Measurements from ENCODE around the gene MYBBP1A.

MYBBP1A gene

DNA sequence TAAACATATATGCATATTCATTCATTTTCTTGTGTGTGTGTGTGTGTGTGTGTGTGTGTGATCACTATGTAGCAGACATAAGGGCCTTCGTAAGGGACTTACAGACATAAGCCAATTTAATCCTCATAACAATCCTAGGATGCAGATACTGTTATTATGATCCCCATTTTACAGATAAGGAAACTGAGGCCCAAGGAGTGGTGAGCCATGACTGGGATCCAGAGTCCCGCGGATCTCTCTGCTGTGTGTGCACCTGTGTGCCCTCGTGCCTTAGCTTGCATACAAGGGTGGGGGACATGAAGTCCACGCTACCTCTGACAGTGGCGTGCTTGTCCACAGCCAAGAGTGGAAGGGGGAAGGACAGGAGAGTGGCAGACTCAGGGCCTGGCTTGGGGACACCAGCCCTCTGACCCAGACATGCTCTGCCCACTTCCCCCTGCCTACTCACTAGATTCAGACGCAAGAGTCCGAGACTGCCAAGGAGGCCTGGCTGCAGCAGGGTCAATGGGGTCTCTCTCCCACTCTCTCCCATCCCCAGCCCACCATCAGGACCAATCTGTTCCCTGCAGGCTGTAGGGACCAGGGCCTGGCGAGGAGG lies 19.4 kb upstream of the MYBBP1A start:
- no peak overlapping the region for H3K27ac ChIP-seq (replicated peaks)
- DNase-seq (ENCODE audit: low read depth in 1 of 2, low spot score in 1 of 2): no peak
- H3K4me3 ChIP-seq (replicated peaks; ENCODE audit: insufficient read depth, low read length): no peak overlapping the region
- TF ChIP-seq POLR2AphosphoS5 (IDR thresholded peaks at IDR 0.05; ENCODE audit: low read depth) (no peak), SPI1 (IDR thresholded peaks at IDR 0.05; ENCODE audit: borderline replicate concordance, low read depth) (no peak), GABPA (IDR thresholded peaks at IDR 0.05; ENCODE audit: low read depth) (no peak)
- TF ChIP-seq, protein P1, sequence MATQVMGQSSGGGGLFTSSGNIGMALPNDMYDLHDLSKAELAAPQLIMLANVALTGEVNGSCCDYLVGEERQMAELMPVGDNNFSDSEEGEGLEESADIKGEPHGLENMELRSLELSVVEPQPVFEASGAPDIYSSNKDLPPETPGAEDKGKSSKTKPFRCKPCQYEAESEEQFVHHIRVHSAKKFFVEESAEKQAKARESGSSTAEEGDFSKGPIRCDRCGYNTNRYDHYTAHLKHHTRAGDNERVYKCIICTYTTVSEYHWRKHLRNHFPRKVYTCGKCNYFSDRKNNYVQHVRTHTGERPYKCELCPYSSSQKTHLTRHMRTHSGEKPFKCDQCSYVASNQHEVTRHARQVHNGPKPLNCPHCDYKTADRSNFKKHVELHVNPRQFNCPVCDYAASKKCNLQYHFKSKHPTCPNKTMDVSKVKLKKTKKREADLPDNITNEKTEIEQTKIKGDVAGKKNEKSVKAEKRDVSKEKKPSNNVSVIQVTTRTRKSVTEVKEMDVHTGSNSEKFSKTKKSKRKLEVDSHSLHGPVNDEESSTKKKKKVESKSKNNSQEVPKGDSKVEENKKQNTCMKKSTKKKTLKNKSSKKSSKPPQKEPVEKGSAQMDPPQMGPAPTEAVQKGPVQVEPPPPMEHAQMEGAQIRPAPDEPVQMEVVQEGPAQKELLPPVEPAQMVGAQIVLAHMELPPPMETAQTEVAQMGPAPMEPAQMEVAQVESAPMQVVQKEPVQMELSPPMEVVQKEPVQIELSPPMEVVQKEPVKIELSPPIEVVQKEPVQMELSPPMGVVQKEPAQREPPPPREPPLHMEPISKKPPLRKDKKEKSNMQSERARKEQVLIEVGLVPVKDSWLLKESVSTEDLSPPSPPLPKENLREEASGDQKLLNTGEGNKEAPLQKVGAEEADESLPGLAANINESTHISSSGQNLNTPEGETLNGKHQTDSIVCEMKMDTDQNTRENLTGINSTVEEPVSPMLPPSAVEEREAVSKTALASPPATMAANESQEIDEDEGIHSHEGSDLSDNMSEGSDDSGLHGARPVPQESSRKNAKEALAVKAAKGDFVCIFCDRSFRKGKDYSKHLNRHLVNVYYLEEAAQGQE (IDR thresholded peaks at IDR 0.05; ENCODE audit: insufficient replicate concordance, low read depth): no peak
- TF ChIP-seq, protein P2, sequence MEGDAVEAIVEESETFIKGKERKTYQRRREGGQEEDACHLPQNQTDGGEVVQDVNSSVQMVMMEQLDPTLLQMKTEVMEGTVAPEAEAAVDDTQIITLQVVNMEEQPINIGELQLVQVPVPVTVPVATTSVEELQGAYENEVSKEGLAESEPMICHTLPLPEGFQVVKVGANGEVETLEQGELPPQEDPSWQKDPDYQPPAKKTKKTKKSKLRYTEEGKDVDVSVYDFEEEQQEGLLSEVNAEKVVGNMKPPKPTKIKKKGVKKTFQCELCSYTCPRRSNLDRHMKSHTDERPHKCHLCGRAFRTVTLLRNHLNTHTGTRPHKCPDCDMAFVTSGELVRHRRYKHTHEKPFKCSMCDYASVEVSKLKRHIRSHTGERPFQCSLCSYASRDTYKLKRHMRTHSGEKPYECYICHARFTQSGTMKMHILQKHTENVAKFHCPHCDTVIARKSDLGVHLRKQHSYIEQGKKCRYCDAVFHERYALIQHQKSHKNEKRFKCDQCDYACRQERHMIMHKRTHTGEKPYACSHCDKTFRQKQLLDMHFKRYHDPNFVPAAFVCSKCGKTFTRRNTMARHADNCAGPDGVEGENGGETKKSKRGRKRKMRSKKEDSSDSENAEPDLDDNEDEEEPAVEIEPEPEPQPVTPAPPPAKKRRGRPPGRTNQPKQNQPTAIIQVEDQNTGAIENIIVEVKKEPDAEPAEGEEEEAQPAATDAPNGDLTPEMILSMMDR (IDR thresholded peaks at IDR 0.05; ENCODE audit: insufficient read depth, low read length): no peak
- no peaks in the 10 kb centered on the region for H3K27me3 ChIP-seq (ENCODE audit: insufficient read depth, poor library complexity, severe bottlenecking)

DNA sequence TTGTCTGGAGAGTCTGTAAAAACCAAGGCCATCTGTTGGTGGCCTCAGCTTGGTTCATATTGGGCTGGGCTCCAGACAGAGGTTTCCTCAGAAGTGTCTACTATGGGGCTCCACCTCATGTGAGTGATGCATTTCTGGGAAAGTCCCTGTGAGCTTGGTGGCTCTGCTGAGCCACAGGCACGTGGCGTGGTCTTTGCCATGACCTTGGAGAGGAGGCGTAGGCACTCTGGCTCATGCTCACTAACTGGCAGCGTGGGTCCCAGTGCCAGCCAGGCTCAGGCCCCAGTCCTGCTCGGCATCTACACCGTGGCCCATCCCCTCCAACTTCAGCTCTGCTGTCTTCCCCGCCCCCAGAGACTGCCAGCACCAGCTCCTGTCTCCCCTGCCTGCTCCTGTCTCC lies 18.5 kb upstream of the MYBBP1A start:
- Histone ChIP-seq H3K27ac (replicated peaks) (no peak overlapping the region), H3K27me3 (ENCODE audit: insufficient read depth, poor library complexity, severe bottlenecking) (no peaks in the 10 kb centered on the region), H3K4me3 (replicated peaks; ENCODE audit: insufficient read depth, low read length) (no peak overlapping the region)
- DNase-seq (ENCODE audit: low read depth in 1 of 2, low spot score in 1 of 2): no peak
- TF ChIP-seq, protein P2 (IDR thresholded peaks at IDR 0.05; ENCODE audit: insufficient read depth, low read length): no peak
- TF ChIP-seq POLR2AphosphoS5 (IDR thresholded peaks at IDR 0.05; ENCODE audit: low read depth): no peak
- TF ChIP-seq, protein P1 (IDR thresholded peaks at IDR 0.05; ENCODE audit: insufficient replicate concordance, low read depth): no peak

DNA sequence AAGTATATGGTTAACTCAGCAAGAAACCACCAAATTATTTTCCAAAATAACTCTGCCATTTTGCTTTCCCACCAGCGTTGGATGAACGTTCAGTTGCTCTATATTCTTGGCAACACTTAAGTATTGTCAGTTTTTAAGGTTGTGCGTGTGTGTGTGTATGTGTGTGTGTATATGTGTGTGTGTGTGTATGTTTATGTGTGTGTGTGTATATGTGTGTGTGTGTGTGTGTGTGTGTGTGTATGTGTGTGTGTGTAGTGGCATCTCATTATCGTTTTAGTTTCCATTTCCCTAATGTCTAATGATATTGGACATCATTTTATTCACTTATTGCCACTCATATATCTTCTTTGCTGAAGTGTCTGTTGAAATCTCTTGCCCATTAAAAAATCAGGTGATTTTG lies 17.9 kb upstream of the MYBBP1A start:
- TF ChIP-seq, protein P2 (IDR thresholded peaks at IDR 0.05; ENCODE audit: insufficient read depth, low read length): no peak
- TF ChIP-seq, protein P1 (IDR thresholded peaks at IDR 0.05; ENCODE audit: insufficient replicate concordance, low read depth): no peak
- no peak for TF ChIP-seq GABPA (IDR thresholded peaks at IDR 0.05; ENCODE audit: low read depth)
- no peak for TF ChIP-seq POLR2AphosphoS5 (IDR thresholded peaks at IDR 0.05; ENCODE audit: low read depth)
- no peak for TF ChIP-seq SPI1 (IDR thresholded peaks at IDR 0.05; ENCODE audit: borderline replicate concordance, low read depth)
- no peak for DNase-seq (ENCODE audit: low read depth in 1 of 2, low spot score in 1 of 2)
- H3K4me3 ChIP-seq (replicated peaks; ENCODE audit: insufficient read depth, low read length): no peak overlapping the region
- no peaks in the 10 kb centered on the region for H3K27me3 ChIP-seq (ENCODE audit: insufficient read depth, poor library complexity, severe bottlenecking)
- no peak overlapping the region for H3K27ac ChIP-seq (replicated peaks)
